SK-N-SH treated with all-trans-retinoic acid at 6 μM for 48 hours (cell line): Measurements from ENCODE around the gene SNED1.

Source experiments
- BACH2 ChIP-seq: fragments of 250-450 bp; sonication (Bioruptor Pico); IDR thresholded peaks from 2 replicates; pipeline ENCODE4 v1.9.0; 2021; ENCODE audit warnings: mild to moderate bottlenecking, borderline replicate concordance
- CSDC2 ChIP-seq: fragments of 250-450 bp; sonication (Bioruptor Pico); IDR thresholded peaks from 2 replicates; pipeline ENCODE4 v1.5.0; 2020; ENCODE audit warnings: mild to moderate bottlenecking, moderate library complexity
- PATZ1 ChIP-seq: fragments of 250-450 bp; sonication (Bioruptor Pico); IDR thresholded peaks from 2 replicates; pipeline ENCODE4 v1.8.0; 2020; ENCODE audit warnings: mild to moderate bottlenecking, moderate library complexity, borderline replicate concordance
- RARB ChIP-seq: fragments of 250-450 bp; sonication (Bioruptor Pico); IDR thresholded peaks from 2 replicates; pipeline ENCODE4 v1.8.0; 2021; ENCODE audit warnings: mild to moderate bottlenecking, moderate library complexity
- TOX ChIP-seq: fragments of 250-450 bp; sonication (Bioruptor Pico); IDR thresholded peaks from 2 replicates; pipeline ENCODE4 v1.8.0; 2021; ENCODE audit warnings: mild to moderate bottlenecking, moderate library complexity, borderline replicate concordance
- ZFP30 ChIP-seq: fragments of 450-650 bp; formaldehyde crosslinking; IDR thresholded peaks from 2 replicates; pipeline ENCODE4 v1.5.0; 2022; ENCODE audit warnings: mild to moderate bottlenecking, moderate library complexity
- ZNF8 ChIP-seq: fragments of 450-650 bp; formaldehyde crosslinking; IDR thresholded peaks from 2 replicates; pipeline ENCODE4 v1.5.0; 2020; ENCODE audit warnings: mild to moderate bottlenecking, moderate library complexity
- TF ChIP-seq, protein P1 (sequence below): fragments of 250-450 bp; sonication (Bioruptor Pico); IDR thresholded peaks from 2 replicates; pipeline ENCODE4 v1.5.1; 2020; ENCODE audit warnings: low read depth, mild to moderate bottlenecking, moderate library complexity
- TF ChIP-seq, protein P2 (sequence below): fragments of 250-450 bp; sonication (Bioruptor Pico); IDR thresholded peaks from 2 replicates; pipeline ENCODE4 v1.8.0; 2021; ENCODE audit warnings: low read depth, mild to moderate bottlenecking, moderate library complexity, borderline replicate concordance

DNA sequence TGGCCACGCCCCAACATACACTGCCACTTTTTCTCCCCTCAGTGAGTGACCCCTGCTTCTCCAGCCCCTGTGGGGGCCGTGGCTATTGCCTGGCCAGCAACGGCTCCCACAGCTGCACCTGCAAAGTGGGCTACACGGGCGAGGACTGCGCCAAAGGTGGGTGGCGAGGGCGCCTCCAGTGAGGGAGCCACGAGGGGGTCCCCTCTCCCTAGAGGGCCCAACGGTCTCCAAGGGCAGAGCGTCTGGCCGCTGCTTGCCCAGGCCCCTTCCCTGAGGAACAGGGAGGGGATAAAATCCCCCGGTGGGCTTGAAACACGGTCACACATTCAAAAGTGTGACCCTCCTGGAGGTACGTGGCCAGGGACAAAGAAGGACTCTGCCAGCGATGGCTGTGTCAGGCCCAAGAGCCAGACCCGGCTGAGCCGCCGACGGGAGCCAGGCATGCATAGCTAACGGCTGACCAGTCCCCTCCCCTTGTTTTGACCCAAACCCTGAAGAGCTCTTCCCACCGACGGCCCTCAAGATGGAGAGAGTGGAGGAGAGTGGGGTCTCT is 66.5 kb downstream of the SNED1 start:
- TF ChIP-seq ZNF8 (CRISPR knock-in tag): no peak
- TF ChIP-seq ZFP30 (CRISPR knock-in tag): no peak
- TF ChIP-seq, protein P1, sequence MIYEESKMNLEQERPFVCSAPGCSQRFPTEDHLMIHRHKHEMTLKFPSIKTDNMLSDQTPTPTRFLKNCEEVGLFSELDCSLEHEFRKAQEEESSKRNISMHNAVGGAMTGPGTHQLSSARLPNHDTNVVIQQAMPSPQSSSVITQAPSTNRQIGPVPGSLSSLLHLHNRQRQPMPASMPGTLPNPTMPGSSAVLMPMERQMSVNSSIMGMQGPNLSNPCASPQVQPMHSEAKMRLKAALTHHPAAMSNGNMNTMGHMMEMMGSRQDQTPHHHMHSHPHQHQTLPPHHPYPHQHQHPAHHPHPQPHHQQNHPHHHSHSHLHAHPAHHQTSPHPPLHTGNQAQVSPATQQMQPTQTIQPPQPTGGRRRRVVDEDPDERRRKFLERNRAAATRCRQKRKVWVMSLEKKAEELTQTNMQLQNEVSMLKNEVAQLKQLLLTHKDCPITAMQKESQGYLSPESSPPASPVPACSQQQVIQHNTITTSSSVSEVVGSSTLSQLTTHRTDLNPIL: no peak
- no peak for TF ChIP-seq RARB (CRISPR knock-in tag)
- TF ChIP-seq PATZ1: no peak
- TF ChIP-seq, protein P2, sequence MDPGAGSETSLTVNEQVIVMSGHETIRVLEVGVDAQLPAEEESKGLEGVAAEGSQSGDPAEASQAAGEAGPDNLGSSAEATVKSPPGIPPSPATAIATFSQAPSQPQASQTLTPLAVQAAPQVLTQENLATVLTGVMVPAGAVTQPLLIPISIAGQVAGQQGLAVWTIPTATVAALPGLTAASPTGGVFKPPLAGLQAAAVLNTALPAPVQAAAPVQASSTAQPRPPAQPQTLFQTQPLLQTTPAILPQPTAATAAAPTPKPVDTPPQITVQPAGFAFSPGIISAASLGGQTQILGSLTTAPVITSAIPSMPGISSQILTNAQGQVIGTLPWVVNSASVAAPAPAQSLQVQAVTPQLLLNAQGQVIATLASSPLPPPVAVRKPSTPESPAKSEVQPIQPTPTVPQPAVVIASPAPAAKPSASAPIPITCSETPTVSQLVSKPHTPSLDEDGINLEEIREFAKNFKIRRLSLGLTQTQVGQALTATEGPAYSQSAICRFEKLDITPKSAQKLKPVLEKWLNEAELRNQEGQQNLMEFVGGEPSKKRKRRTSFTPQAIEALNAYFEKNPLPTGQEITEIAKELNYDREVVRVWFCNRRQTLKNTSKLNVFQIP: no peak
- no peak for TF ChIP-seq CSDC2 (CRISPR knock-in tag)
- no peak for TF ChIP-seq TOX (CRISPR knock-in tag)
- TF ChIP-seq BACH2 (CRISPR knock-in tag): no peak
